ENCODE data around the gene IL6ST.

- TF ChIP-seq CTCF (conservative IDR thresholded peaks at IDR 0.05) (no peak), EZH2 (IDR thresholded peaks at IDR 0.05; ENCODE audit: low read depth) (no peak)
Measured at GRCh38 chr5:55998966-55999365, 4.2 kb upstream of the IL6ST start.

Data from PC-9 (cell line).